Astrocyte of the cerebellum (primary cell): ENCODE results near the gene TNS3.

ENCODE experiments used
- DNase-seq: peaks from one replicate; pipeline ENCODE4 v3.0.0-alpha.2; 2011; ENCODE audit warnings: low read depth
- H3K4me3 ChIP-seq: 2 replicates; pipeline ENCODE4 v1.5.1; 2011; ENCODE audit warnings: mild to moderate bottlenecking, low read depth, low read length, moderate library complexity
- in situ Hi-C: cut with HindIII; loops from 2 replicates; pipeline ENCODE4 v1.10.0; 2017; ENCODE audit warnings: low sequenced_read_pairs
- TF ChIP-seq, protein P1 (sequence below): IDR thresholded peaks from 2 replicates; pipeline ENCODE4 v1.5.1; 2012; ENCODE audit warnings: low read length, low read depth, moderate library complexity, mild to moderate bottlenecking; ENCODE audit errors: missing control alignments

Gene TNS3

DNA sequence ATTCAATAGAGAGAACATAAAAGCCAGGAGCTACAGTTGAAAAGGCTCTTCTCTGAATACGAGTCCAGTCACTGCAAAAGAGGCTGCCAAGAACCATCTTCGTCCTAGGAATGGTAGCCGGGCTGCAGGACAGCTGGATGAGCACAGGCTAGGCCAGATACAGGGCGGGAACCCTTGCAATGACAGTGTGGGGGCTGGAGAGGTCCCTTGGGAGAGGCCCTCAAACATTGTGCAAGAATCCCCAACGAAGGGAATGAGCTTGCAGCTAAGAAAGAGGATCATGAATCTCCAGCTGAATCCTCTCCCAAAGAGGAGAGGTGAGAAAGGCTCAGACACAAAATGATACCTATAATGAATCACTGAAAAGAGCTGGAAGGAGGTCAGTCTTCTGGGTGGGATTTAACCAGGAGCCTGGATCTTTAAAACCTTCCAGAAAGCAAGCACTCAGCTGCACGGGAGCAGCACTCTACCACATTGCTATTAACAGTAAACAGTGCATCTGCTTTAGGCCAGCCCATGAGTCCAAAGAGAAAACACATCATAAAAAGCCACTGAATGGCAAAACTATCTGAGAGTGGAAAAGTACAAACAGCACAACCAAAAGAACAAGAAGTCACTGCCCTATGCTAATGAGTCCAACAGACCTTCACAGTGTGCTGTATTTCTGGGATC is 287.9 kb downstream of the TNS3 start:
- no peak overlapping the region for H3K4me3 ChIP-seq
- TF ChIP-seq, protein P1, sequence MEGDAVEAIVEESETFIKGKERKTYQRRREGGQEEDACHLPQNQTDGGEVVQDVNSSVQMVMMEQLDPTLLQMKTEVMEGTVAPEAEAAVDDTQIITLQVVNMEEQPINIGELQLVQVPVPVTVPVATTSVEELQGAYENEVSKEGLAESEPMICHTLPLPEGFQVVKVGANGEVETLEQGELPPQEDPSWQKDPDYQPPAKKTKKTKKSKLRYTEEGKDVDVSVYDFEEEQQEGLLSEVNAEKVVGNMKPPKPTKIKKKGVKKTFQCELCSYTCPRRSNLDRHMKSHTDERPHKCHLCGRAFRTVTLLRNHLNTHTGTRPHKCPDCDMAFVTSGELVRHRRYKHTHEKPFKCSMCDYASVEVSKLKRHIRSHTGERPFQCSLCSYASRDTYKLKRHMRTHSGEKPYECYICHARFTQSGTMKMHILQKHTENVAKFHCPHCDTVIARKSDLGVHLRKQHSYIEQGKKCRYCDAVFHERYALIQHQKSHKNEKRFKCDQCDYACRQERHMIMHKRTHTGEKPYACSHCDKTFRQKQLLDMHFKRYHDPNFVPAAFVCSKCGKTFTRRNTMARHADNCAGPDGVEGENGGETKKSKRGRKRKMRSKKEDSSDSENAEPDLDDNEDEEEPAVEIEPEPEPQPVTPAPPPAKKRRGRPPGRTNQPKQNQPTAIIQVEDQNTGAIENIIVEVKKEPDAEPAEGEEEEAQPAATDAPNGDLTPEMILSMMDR: no peak
- DNase-seq: no peak
- in situ Hi-C loops: no loop called here

DNA sequence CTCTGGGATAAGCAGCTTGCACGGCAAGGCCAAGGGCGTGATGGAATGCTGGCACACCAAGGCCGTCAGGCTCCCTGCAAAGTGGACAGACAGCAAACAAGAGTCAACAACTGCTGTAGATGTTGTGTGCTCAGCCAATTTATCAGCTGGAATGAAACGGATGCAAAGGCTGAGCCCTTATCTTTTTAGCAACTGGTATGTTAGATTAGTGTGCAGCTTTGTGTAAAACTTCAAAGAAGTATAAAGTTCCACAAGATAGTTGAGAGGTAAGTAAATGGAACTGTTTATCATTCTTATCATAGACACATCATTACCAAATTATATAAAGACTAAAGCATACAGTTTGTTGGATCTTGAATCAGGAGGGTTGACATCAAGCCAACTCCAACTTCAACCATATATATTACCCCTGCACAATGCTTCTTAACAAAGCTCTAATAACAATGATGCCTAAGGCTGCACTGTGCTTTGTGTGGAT is 289.0 kb downstream of the TNS3 start:
- in situ Hi-C loops: no loop called here
- TF ChIP-seq, protein P1: no peak
- DNase-seq: no peak
- H3K4me3 ChIP-seq: no peak overlapping the region

DNA sequence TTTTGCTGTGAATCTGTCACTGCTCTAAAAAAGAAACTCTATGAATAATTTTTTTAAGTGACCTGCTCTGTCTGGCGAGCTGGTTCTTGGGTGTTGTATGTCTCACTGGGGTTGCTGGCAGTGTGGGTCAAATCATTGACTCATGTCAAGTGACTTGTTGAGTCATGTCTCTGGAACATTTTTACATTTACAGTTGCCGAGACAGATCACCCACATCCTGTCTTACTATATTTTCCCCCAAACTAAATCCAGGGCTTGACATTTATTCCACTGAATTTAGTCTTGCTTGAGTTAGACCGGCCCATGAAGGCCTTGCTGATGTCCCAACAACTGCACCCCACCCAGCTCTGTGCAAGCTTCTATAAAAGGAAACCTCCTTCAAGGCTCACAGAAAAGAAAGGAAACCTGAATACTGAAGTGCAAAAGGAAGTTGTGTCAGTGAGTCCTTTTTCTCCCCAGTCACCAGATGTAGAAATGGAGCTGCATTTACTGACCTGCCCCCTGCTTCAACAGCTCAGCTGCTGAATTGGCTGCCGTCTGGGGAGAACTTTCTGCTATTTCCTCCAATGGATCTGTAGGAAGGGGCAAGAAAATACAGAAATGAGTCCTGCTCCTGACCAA is 290.3 kb downstream of the TNS3 start:
- TF ChIP-seq, protein P1: no peak
- in situ Hi-C loops: no loop called here
- H3K4me3 ChIP-seq: no peak overlapping the region
- peak; percentile 59 for DNase-seq

DNA sequence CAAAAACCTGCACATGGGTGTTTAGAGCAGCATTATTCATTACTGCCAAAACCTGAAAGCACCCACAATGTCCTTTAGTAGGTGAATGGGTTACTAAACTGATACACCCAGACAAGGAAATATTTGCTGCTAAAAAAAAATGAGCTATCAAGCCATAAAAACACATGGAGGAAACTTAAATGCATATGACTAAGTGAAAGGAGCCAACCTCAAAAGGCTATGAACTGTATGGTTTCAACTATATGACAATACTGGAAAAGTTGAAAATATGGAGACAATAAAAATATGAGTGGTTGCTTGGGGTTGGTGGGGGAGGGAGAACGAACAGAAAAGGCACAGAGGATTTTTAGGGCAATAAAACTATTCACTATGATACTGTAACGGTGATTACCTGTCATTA is 291.0 kb downstream of the TNS3 start:
- no peak for DNase-seq
- TF ChIP-seq, protein P1: no peak
- in situ Hi-C loops: no loop called here
- H3K4me3 ChIP-seq: no peak overlapping the region

DNA sequence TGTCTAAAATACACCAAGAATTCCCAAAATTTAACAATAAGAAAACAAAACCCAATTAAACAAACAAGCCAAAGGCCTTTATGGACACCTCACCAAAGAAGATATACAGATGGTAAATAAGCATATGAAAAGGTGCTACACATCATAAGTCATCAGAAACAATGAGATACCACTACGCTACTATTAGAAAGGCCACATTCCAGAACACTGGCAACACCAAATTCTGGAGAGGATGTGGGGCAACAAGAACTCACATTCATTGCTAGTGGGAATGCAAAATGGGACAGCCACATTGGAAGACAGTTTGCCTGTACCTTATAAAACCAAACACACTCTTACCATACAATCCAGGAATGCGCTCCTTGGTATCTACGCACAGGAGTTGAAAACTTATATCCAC is 291.4 kb downstream of the TNS3 start:
- H3K4me3 ChIP-seq: no peak overlapping the region
- TF ChIP-seq, protein P1: no peak
- in situ Hi-C loops: no loop called here
- no peak for DNase-seq

DNA sequence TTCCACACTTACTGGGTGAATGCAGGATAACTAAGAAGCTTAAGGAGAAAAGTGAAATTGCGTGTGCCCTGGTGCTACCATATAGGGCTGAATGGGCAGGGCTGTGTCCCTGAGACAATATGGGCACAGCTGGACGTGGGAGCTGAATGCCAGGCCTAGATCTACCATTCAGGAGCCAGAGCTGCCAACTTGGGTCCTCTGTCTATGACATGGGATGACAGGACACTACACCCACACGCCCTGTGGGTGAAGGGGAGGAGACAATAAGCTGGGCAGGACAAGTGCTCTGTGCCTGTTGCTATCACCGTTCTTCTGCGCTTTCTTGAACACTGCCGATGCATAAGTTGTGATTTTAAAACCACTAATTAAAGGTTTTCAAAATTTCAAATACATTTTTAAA is 293.9 kb downstream of the TNS3 start:
- no peak overlapping the region for H3K4me3 ChIP-seq
- TF ChIP-seq, protein P1: no peak
- no peak for DNase-seq
- in situ Hi-C loops: no loop called here
